ENCODE data around the gene ARL6.

ARL6 gene

GRCh38 chr3:97744289-97744688, 20.3 kb upstream of the ARL6 start:
- no peak for DNase-seq (ENCODE audit: extremely low read depth, low read depth)
- TF ChIP-seq CTCF (IDR thresholded peaks at IDR 0.05; ENCODE audit: low read depth, low read length) = no peak

- no peak for DNase-seq (ENCODE audit: extremely low read depth, low read depth)
- no peak for TF ChIP-seq CTCF (IDR thresholded peaks at IDR 0.05; ENCODE audit: low read depth, low read length)
These were observed 762 bp upstream of the ARL6 start for GRCh38 chr3:97763586-97764406.

GRCh38 chr3:97765336-97765735, 778 bp downstream of the ARL6 start:
- no peak for TF ChIP-seq CTCF (IDR thresholded peaks at IDR 0.05; ENCODE audit: low read depth, low read length)
- DNase-seq (ENCODE audit: extremely low read depth, low read depth) = no peak

- no peak for DNase-seq (ENCODE audit: extremely low read depth, low read depth)
These were observed 8.4 kb downstream of the ARL6 start for GRCh38 chr3:97772926-97773325.

GRCh38 chr3:97778152-97778551, 13.6 kb downstream of the ARL6 start:
- no peak for TF ChIP-seq CTCF (IDR thresholded peaks at IDR 0.05; ENCODE audit: low read depth, low read length)
- DNase-seq (ENCODE audit: extremely low read depth, low read depth) = no peak

More at GRCh38 chr3:97772926-97773325, 8.4 kb downstream of the ARL6 start:
- TF ChIP-seq CTCF (IDR thresholded peaks at IDR 0.05; ENCODE audit: low read depth, low read length) = no peak

GRCh38 chr3:97793420-97794019, 29.0 kb downstream of the ARL6 start:
- TF ChIP-seq CTCF (IDR thresholded peaks at IDR 0.05; ENCODE audit: low read depth, low read length) = peak; percentile 81
- peak; percentile 34 for DNase-seq (ENCODE audit: extremely low read depth, low read depth)

GRCh38 chr3:97795951-97796350, 31.4 kb downstream of the ARL6 start:
- no peak for DNase-seq (ENCODE audit: extremely low read depth, low read depth)
- TF ChIP-seq CTCF (IDR thresholded peaks at IDR 0.05; ENCODE audit: low read depth, low read length) = no peak
